ENCODE results near the gene PADI2. TPM values are rescaled to one million over a fixed set of nuclear protein-coding genes. Genes with fewer than 3 reads are reported as not detected.

PADI2 gene
- total and polyA plus RNA-seq, 9 of the 15 experiments (the other 6 are each of a cell fraction or from before 2014, with no cell fraction given) = 0.01 to 0.11 (median 0.01) TPM; not detected in 5

GRCh38 chr1:17053685-17054410 is 65.4 kb downstream of the PADI2 start, which contains the start of gene SDHB (continued):
- TF ChIP-seq BCLAF1 (IDR thresholded peaks at IDR 0.05; ENCODE audit: borderline replicate concordance in 1 of 2, control insufficient read depth in 1 of 2, low read depth in 2 of 2, low read length in 1 of 2) (no peak), MTA3 (IDR thresholded peaks at IDR 0.05; ENCODE audit: borderline replicate concordance) (peak; percentile 25; the same call in 1 of the 2 replicates), ZFP30 (CRISPR knock-in tag; IDR thresholded peaks at IDR 0.05; ENCODE audit: borderline replicate concordance) (no peak), EP400 (IDR thresholded peaks at IDR 0.05) (peak; percentile 81), CXXC5 (CRISPR knock-in tag; IDR thresholded peaks at IDR 0.05) (peak; percentile 96), GTF2B (IDR thresholded peaks at IDR 0.05; ENCODE audit: extremely low read depth, insufficient read length) (no peak), PTBP1 (IDR thresholded peaks at IDR 0.05; ENCODE audit: low read depth, low read length) (no peak), ADNP (tag; IDR thresholded peaks at IDR 0.05) (no peak), FIP1L1 (IDR thresholded peaks at IDR 0.05; ENCODE audit: low read depth, low read length, poor library complexity, severe bottlenecking) (peak; percentile 67), AFF4 (CRISPR knock-in tag; IDR thresholded peaks at IDR 0.05) (peak; percentile 74; the same call in 1 of the 2 replicates), ZNF3 (CRISPR knock-in tag; IDR thresholded peaks at IDR 0.05) (no peak), SPI1 (IDR thresholded peaks at IDR 0.05; ENCODE audit: borderline replicate concordance, low read depth, low read length) (peak; percentile 32; the same call in 1 of the 2 replicates), BRD4 (IDR thresholded peaks at IDR 0.05) (no peak), DLX4 (CRISPR knock-in tag; IDR thresholded peaks at IDR 0.05) (no peak), NCOA1 (IDR thresholded peaks at IDR 0.05; ENCODE audit: low read depth) (no peak), HDGF (IDR thresholded peaks at IDR 0.05) (peak; percentile 82; the same call in 1 of the 2 replicates), BACH1 (tag; IDR thresholded peaks at IDR 0.05) (no peak), NCOA6 (IDR thresholded peaks at IDR 0.05) (no peak), CAMTA2 (CRISPR knock-in tag; conservative IDR thresholded peaks at IDR 0.05) (no peak), MEF2A (IDR thresholded peaks at IDR 0.05; ENCODE audit: control insufficient read depth, low read depth, low read length) (no peak), STAT5B (CRISPR knock-in tag; IDR thresholded peaks at IDR 0.05) (no peak)
